Activated CD4-positive, alpha-beta T cell treated with anti-CD3 and anti-CD28 coated beads, Interleukin-2, amount 10 ng/mL, durations not matched to agents 24 days and 14 days (primary cell): ENCODE measurements around the gene GARRE1. TPM values are rescaled to one million over a fixed set of nuclear protein-coding genes. Genes with fewer than 3 reads are reported as not detected.
"Not testable (repeated sequence)": the region's sequence is repeated elsewhere in the genome, so short reads cannot be mapped to it uniquely, and the experiment has no call there.

ENCODE experiments used
- DNase-seq: peaks from one replicate; pipeline ENCODE4 v3.0.0; 2022
- H3K27ac Mint-ChIP-seq: one replicate; pipeline ENCODE4 v1.8.0; 2022; ENCODE audit warnings: mild to moderate bottlenecking, mixed read lengths
- H3K27me3 Mint-ChIP-seq: one replicate; pipeline ENCODE4 v1.8.0; 2022; ENCODE audit warnings: mixed read lengths
- H3K36me3 Mint-ChIP-seq: one replicate; pipeline ENCODE4 v1.8.0; 2022; ENCODE audit warnings: low read depth, mild to moderate bottlenecking, mixed read lengths
- H3K4me1 Mint-ChIP-seq: one replicate; pipeline ENCODE4 v1.8.0; 2021; ENCODE audit warnings: mixed read lengths
- H3K4me3 Mint-ChIP-seq: one replicate; pipeline ENCODE4 v1.8.0; 2022; ENCODE audit warnings: mild to moderate bottlenecking, moderate library complexity, mixed read lengths
- H3K9me3 Mint-ChIP-seq: one replicate; pipeline ENCODE4 v1.8.0; 2021; ENCODE audit warnings: mixed read lengths
- intact Hi-C: fragments of 100-400 bp; cut with micrococcal nuclease; formaldehyde crosslinking; loops from one replicate; pipeline ENCODE4 v1.15.1; 2023
- total RNA-seq: library from RNA; stranded (reverse); gene quantifications from 2 replicates; pipeline ENCODE4 v1.2.3, GENCODE V29; 2022

Gene GARRE1
- total RNA-seq, result 9.8 and 12.0 TPM in 2 replicates

- peak; percentile 97 for DNase-seq
- Mint-ChIP-seq H3K4me3 (peak within 1 kb of the TSS; percentile 93), H3K4me1 (peaks cover 8% of the 10 kb centered on the region), H3K36me3 (peaks cover 3% of the 10 kb centered on the region), H3K27ac (peak within 1 kb of the TSS; percentile 95), H3K27me3 (no peaks in the 10 kb centered on the region), H3K9me3 (no peaks in the 10 kb centered on the region)
- intact Hi-C loops, result loop anchor here (2.0 kb wide), 1 partner anchor 83 kb away; no protein-coding TSS in a partner anchor
Observed at GRCh38 chr19:34254046-34254697, at the start of gene GARRE1. TSS of gene GARRE1 (plus strand) at chr19:34254554. CDS start at chr19:34300474, 45,920 bp downstream.

- peaks cover 39% of the 10 kb centered on the region for H3K36me3 Mint-ChIP-seq
Observed at GRCh38 chr19:34205324-34205723, 49.0 kb upstream of the GARRE1 start.

GRCh38 chr19:34208291-34208884 is 46.0 kb upstream of the GARRE1 start:
- Mint-ChIP-seq H3K4me3 (no peak overlapping the region), H3K27ac (no peak overlapping the region), H3K9me3 (no peaks in the 10 kb centered on the region), H3K27me3 (no peaks in the 10 kb centered on the region), H3K36me3 (peaks cover 41% of the 10 kb centered on the region), H3K4me1 (no peaks in the 10 kb centered on the region)
- intact Hi-C loops, result no loop called here
- no peak for DNase-seq

More at GRCh38 chr19:34205324-34205723, 49.0 kb upstream of the GARRE1 start:
- intact Hi-C loops, H3K27ac Mint-ChIP-seq, H3K4me3 Mint-ChIP-seq, DNase-seq, H3K27me3 Mint-ChIP-seq, H3K9me3 Mint-ChIP-seq, H3K4me1 Mint-ChIP-seq: not testable (repeated sequence)

GRCh38 chr19:34209726-34210125 is 44.6 kb upstream of the GARRE1 start:
- DNase-seq, result no peak
- no peaks in the 10 kb centered on the region for H3K9me3 Mint-ChIP-seq
- no peak overlapping the region for H3K4me3 Mint-ChIP-seq
- no peaks in the 10 kb centered on the region for H3K4me1 Mint-ChIP-seq
- intact Hi-C loops, result no loop called here
- H3K27ac Mint-ChIP-seq, result no peak overlapping the region
- peaks cover 42% of the 10 kb centered on the region for H3K36me3 Mint-ChIP-seq
- no peaks in the 10 kb centered on the region for H3K27me3 Mint-ChIP-seq

GRCh38 chr19:34213283-34213682 is 41.1 kb upstream of the GARRE1 start:
- Mint-ChIP-seq H3K27ac (no peak overlapping the region), H3K4me3 (no peak overlapping the region), H3K36me3 (peaks cover 41% of the 10 kb centered on the region), H3K4me1 (peaks cover 15% of the 10 kb centered on the region), H3K9me3 (no peaks in the 10 kb centered on the region), H3K27me3 (no peaks in the 10 kb centered on the region)
- DNase-seq, result no peak
- intact Hi-C loops, result no loop called here

- Mint-ChIP-seq H3K27me3 (no peaks in the 10 kb centered on the region), H3K9me3 (no peaks in the 10 kb centered on the region), H3K4me1 (peaks cover 19% of the 10 kb centered on the region), H3K4me3 (no peak overlapping the region), H3K27ac (no peak overlapping the region), H3K36me3 (peaks cover 43% of the 10 kb centered on the region)
- intact Hi-C loops, result no loop called here
- DNase-seq, result no peak
Observed at GRCh38 chr19:34214040-34214439, 40.3 kb upstream of the GARRE1 start.

- Mint-ChIP-seq H3K36me3 (peaks cover 51% of the 10 kb centered on the region), H3K4me1 (peaks cover 22% of the 10 kb centered on the region), H3K27ac (no peak overlapping the region), H3K9me3 (no peaks in the 10 kb centered on the region), H3K4me3 (no peak overlapping the region), H3K27me3 (no peaks in the 10 kb centered on the region)
- DNase-seq, result no peak
- intact Hi-C loops, result no loop called here
Observed at GRCh38 chr19:34215006-34215665, 39.2 kb upstream of the GARRE1 start.

- H3K27ac Mint-ChIP-seq, result no peak overlapping the region
- peaks cover 26% of the 10 kb centered on the region for H3K4me1 Mint-ChIP-seq
- no peak overlapping the region for H3K4me3 Mint-ChIP-seq
- H3K9me3 Mint-ChIP-seq, result no peaks in the 10 kb centered on the region
- no peak for DNase-seq
- no peaks in the 10 kb centered on the region for H3K27me3 Mint-ChIP-seq
- intact Hi-C loops, result no loop called here
- H3K36me3 Mint-ChIP-seq, result peaks cover 53% of the 10 kb centered on the region
Observed at GRCh38 chr19:34215666-34216038, 38.7 kb upstream of the GARRE1 start.

GRCh38 chr19:34216745-34217219 is 37.6 kb upstream of the GARRE1 start:
- DNase-seq, H3K9me3 Mint-ChIP-seq, intact Hi-C loops, H3K27ac Mint-ChIP-seq, H3K4me3 Mint-ChIP-seq, H3K27me3 Mint-ChIP-seq: not testable (repeated sequence)
- H3K4me1 Mint-ChIP-seq, result peaks cover 26% of the 10 kb centered on the region
- peaks cover 56% of the 10 kb centered on the region for H3K36me3 Mint-ChIP-seq

- peaks cover 62% of the 10 kb centered on the region for H3K36me3 Mint-ChIP-seq
- H3K27ac Mint-ChIP-seq, result peak overlapping the region; percentile 76
- no peaks in the 10 kb centered on the region for H3K27me3 Mint-ChIP-seq
- no peaks in the 10 kb centered on the region for H3K9me3 Mint-ChIP-seq
- DNase-seq, result peak; percentile 86
- intact Hi-C loops, result loop anchor here (1.0 kb wide), 1 partner anchor 47 kb away; no protein-coding TSS in a partner anchor
- peak overlapping the region; percentile 34 for H3K4me3 Mint-ChIP-seq
- H3K4me1 Mint-ChIP-seq, result peaks cover 26% of the 10 kb centered on the region
Observed at GRCh38 chr19:34217952-34218817, 36.2 kb upstream of the GARRE1 start.

- no peaks in the 10 kb centered on the region for H3K9me3 Mint-ChIP-seq
- H3K36me3 Mint-ChIP-seq, result peaks cover 64% of the 10 kb centered on the region
- no peak for DNase-seq
- H3K27me3 Mint-ChIP-seq, result no peaks in the 10 kb centered on the region
- peak overlapping the region; percentile 76 for H3K27ac Mint-ChIP-seq
- intact Hi-C loops, result loop anchor here (1.0 kb wide), 1 partner anchor 47 kb away; no protein-coding TSS in a partner anchor
- peak overlapping the region; percentile 22 for H3K4me3 Mint-ChIP-seq
- peaks cover 30% of the 10 kb centered on the region for H3K4me1 Mint-ChIP-seq
Observed at GRCh38 chr19:34218818-34219164, 35.6 kb upstream of the GARRE1 start.

- Mint-ChIP-seq H3K4me3 (no peak overlapping the region), H3K9me3 (no peaks in the 10 kb centered on the region), H3K27ac (no peak overlapping the region), H3K4me1 (peaks cover 42% of the 10 kb centered on the region), H3K36me3 (peaks cover 71% of the 10 kb centered on the region), H3K27me3 (no peaks in the 10 kb centered on the region)
- intact Hi-C loops, result no loop called here
- peak; percentile 88 for DNase-seq
Observed at GRCh38 chr19:34220472-34221063, 33.8 kb upstream of the GARRE1 start.

GRCh38 chr19:34222386-34222785 is 32.0 kb upstream of the GARRE1 start:
- intact Hi-C loops, result no loop called here

More at GRCh38 chr19:34222386-34222785, 32.0 kb upstream of the GARRE1 start:
- Mint-ChIP-seq H3K27me3 (no peaks in the 10 kb centered on the region), H3K27ac (no peak overlapping the region), H3K4me1 (peaks cover 47% of the 10 kb centered on the region), H3K36me3 (peaks cover 72% of the 10 kb centered on the region), H3K4me3 (no peak overlapping the region), H3K9me3 (no peaks in the 10 kb centered on the region)
- no peak for DNase-seq
